Measurements from ENCODE around the gene CPAMD8.
A peak's percentile ranks its signal among the peaks of the same experiment; 100 is the strongest.
"Not testable (repeated sequence)": the region's sequence is repeated elsewhere in the genome, so short reads cannot be mapped to it uniquely, and the experiment has no call there.

CPAMD8 gene

DNA sequence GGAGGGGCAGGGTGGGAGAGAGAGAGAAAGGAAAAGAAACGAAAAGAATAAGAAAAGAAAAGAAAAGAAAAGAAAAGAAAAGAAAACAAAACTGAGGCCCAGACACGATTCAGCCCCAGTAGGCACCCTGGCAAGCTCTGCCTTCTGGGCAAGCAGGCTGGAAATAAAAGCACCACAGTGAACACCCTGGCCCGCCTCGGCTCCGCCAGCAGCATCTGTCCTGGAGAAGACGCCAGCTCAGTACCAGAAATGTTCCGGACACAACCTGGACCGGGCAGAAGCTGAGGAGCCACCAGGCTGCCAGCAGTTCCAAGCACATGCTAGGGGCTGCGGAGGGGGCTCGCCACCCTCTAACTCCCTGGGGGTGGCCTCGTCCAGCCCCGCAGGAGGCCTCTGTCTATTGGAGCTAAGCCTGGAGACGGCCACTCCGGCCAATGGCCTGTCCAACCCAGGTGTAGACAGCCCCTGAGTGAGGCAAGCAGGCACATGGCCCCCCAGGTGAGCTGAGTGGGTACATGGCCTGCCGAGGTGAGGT lies 11.4 kb upstream of the CPAMD8 start:
- no peak for DNase-seq

DNA sequence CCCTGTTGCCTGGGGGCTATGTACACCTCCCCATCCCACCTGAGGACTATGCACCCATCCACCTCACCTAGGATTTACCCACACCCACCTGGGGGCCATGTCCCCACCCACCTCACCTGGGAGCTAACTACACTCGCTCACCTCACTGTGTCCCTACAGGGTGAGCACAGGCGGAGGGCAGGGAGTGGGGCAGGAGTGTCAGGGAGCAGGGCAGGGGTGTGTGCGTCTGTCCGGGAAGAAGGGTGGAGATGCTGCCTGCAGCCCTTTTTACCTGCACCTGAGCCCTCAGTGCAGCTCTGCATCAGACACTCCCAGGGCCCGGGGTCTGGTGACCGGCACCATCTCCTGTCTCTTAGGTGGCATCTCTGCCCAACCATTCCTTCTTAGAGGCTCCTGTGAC lies 10.6 kb upstream of the CPAMD8 start:
- DNase-seq = no peak

DNA sequence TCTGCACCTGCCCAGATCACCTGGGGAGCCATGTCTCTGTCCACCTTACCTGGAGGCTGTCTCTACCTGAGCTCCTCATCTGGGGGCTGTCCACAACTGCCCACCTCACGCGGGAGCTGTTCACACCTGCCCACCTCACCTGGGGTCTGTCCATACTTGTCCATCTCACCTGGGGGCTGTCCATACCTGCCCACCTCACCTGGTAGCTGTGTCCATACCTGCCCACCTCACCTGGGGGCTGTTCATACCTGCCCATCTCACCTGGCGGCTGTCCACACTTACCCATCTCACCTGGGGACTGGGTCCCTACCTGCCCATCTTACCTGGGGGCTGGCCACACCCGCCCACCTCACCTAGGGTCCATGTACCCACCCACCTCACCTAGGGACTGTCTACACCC lies 10.0 kb upstream of the CPAMD8 start:
- DNase-seq = no peak

DNA sequence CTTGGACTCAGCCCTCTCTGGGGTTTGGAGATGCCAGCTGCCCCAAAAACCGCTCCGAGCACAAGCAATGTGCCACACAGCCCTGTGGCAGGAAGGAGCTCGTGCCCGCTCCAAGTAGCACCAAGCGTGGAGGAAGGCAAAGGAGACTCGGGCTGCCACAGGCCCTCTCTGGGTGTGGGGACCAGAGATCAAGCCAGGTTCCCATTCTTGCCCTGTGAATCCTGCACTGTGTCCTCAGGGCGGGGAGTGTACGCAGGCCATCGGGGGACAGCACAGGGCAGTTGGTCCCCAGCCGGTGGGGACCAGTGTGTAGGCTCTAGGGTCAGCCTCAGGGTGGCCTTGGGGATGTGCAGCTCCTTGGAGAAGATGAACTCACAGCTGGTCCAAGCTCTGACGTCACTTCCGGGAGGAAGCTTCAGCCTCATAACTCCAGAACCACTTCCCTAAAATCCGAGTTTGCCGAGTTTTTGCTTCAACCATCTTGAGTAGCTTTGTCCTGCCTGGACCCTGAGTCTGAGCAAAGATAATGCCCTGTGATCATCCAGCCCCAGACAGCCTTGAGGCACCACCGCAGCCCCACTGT lies 9.3 kb upstream of the CPAMD8 start:
- DNase-seq = peak in 1 of 2 donors; percentile 70

DNA sequence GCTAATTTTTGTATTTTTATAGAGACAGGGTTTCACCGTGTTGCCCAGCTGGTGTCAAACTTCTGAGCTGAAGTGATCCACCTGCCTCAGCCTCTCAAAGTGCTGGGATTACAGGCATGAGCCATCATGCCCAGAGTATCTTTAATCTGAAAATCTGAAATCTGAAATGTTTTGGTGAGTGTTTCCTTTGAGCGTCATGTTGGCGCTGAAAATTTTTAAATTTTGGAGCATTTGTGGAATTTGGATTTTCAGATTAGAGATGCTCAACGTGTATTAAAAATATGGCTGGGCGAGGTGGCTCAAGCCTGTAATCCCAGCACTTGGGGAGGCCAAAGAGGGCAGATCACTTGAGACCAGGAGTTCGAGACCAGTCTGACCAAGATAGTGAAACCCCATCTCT lies 5.1 kb upstream of the CPAMD8 start:
- no peak for DNase-seq

DNA sequence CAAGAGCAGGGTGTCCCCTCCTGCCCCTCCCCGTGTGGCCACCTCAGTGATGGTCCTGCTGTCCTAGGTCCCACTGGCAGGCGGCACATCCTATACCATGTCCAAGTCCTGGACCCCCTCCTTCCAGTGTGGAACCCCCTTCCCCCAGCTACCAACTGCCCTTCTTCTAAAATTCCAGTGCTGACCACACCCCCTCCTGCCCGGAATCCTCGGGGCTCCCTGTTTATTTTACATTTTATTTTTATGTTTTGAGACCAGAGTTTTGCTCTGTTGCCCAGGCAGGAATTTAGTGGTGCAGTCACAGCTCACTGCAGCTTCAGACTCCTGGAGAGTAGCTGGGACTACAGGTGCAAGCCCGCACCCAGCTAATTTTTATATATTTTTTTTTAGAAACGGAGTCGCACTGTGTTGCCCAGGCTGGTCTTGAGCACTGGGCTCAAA lies 945 bp upstream of the CPAMD8 start:
- no peak for DNase-seq

DNA sequence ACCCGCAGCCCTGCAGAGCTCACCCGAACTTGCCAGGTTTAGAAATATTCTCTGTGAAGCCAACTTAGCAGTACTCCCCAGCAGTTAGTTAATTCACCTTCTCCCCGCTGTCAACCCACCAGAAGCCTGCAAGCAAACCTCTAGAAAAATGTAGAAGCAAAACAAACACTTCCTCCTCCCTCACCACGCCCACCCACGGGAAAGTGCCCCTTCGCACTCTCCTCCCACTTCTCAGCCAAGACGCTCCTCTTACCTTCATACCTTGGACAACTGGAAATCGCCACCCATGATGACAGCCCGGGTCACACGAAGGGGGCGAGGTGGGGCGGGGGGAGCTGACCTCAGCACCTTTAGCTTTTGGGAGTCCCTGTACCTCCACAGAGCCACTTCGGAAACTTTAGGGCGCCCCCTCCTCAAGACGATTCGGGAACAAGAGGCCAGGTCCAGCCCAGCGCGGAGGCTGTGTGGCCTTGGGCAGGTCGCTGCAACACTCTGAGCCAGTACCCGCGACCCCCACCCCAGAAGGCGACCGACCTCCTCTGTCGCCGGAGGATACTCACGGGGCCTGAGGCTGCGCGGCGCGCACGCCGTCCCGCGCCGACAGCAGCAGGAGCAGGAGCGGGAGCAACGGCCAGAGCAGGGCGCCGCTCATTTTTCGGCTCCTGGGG lies 485 bp downstream of the CPAMD8 start:
- peak in 1 of 2 donors; percentile 20 for DNase-seq

DNA sequence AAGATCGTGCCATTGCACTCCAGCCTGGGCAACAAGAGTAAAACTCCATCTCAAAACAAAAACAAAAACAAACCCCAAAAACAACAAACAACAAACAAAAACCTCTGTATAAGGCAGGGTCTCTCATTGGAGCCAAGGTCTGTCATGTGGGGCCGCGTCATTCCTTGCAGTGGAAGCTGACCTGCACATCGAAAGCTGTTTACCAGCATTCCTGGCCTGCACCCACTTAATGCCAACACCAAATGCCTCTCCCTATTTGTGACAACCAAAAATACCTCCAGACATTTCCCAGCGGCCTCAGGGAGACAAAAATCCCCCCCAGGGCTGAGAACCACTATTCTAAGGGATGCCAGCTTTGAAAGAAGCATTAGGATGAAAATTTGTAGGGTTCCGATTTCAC lies 1.2 kb downstream of the CPAMD8 start:
- no peak for DNase-seq

DNA sequence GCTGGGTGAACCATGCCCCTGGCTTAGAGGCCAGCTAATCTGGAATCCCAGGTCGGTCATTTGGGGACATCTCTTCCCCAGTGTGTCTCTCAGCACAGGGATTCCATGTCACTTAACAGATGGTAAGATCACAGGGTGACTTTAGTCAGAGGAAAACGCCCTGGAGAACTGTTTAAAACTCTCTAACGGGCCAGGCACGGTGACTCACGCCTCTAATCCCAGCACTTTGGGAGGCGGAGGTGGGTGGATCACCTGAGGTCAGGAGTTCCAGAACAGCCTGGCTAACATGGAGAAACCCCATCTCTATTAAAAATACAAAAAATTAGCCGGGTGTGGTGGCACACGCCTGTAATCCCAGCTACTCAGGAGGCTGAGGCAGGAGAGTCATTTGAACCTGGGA lies 1.7 kb downstream of the CPAMD8 start:
- not testable (repeated sequence) for DNase-seq

DNA sequence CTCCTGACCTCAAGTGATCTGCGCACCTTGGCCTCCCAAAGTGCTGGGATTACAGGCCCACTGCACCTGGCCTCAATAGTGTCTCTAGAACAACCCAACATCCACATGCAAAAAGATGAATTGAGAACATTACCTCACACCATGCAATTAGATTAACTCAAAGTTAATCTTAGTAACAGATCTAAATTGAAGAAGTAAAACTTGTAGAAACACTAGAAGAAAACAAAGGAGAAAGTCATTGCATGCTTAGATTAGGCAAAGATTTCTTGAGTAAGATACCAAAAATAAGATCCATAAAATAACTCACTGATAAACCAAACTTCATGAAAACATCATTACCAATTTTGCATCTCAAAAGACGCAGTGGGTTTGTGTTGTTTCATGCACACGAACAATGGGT lies 2.8 kb downstream of the CPAMD8 start:
- DNase-seq = no peak

DNA sequence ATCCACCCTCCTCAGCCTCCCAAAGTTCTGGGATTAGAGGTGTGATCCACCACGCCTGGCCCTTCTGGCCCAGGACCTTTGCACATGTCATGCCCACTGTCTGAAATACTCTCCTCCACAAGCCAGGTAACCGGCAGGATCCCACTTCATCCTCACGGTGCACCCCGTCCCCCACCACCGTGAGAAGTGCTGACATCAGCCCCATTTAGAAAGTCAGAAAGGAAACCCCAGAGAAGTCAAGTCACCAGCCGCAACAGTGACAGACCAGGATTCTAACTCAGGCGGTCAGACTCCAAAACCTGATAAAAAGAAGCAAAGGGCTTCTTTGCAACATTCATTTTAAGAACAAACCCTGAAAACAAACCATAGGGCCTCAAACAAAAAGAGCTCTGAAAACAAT lies 3.9 kb downstream of the CPAMD8 start:
- no peak for DNase-seq

DNA sequence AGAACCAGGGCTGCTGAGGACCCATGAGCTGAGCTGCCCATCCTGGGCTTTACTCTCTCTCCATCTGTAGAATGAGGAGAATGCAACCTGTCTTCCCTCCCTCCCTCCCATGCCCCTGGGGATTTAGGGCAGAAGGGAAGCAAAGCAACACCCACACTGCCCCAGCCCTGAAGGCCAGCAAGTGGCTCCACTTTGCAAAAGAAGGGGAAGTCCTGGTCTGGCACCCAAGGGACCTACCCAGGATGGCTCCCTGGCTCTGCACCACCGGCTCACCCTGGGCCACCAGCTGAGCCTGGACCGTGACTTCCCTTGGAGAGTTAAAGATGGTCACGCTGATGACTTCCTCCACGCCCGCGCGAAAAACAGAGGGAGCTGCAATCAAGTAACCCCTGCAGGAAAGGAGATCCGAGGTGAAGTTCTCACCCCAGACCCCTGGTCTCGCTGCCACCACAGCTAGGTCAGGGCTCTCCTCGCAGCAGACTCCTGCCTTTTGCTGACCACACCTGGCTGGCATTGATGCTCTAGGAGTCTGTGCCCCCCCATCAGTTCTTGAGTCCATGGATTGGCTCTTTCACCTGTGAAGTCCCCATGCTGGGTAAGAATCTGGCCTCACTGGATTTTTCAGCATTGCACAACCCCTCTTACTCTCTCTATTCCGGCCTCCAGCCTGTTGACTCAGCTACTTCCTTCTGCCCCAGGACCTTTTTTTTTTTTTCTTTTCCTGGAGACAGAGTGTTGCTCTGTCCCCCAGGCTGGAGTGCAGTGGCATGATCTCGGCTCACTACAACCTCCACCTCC lies 4.6 kb downstream of the CPAMD8 start:
- DNase-seq = peak in 1 of 2 donors; percentile 50

DNA sequence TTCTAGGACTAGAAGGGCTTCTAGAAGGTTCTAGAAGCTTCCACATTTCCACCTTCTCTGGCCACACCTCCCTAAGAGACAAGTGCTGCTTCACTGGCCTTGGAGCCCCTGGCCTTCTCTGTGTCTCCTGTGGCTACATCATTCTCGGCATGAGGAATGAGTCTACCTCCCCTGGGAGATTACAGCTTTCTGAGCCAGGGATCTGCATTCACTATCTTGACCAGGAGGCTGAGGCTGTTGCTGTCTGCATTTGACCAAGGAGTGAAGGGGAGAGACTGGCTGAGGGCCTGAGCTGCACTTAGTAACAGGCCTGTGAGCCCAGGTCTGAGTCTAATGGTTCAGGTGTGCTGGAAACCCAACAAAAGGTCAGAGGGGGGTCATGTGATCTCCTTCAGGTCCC lies 5.3 kb downstream of the CPAMD8 start:
- no peak for DNase-seq

DNA sequence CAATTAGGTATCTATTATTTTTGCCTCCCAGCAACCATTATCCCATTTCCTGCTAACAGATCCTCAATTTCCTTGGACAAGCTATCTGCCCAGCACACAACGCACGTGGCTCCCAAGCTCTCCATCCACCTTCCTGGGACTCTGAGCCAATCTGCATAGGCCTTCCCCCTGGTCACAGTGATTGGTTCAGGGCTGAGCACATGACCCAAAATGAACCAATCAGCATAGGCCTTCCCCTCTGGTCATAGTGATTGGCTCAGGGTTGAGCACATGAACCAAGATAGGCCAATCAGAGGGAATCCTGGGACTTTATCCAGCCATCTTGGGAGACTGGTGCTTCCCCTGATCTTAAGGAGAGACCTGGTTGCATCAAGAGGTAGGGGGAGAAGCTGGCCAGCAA lies 5.8 kb downstream of the CPAMD8 start:
- DNase-seq = no peak

DNA sequence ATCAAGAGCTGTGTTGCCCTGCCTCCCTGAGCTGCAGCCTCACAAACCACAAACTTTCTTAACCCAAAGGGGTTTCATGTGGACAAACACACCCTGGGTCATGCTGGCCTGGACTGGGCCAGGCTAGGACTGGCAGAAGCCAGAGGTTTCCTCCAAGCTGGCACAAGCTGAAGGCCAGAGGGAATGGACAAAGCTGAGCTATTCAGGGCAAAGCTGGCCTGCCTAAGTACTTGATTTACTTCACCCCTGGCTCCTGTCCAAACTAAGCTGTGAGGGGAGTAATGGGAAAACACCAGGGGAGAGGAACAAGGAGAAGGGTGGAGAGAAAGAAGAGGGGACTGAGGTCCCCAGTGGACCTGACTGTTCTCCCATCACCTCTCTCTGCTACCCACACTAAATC lies 6.2 kb downstream of the CPAMD8 start:
- no peak for DNase-seq

DNA sequence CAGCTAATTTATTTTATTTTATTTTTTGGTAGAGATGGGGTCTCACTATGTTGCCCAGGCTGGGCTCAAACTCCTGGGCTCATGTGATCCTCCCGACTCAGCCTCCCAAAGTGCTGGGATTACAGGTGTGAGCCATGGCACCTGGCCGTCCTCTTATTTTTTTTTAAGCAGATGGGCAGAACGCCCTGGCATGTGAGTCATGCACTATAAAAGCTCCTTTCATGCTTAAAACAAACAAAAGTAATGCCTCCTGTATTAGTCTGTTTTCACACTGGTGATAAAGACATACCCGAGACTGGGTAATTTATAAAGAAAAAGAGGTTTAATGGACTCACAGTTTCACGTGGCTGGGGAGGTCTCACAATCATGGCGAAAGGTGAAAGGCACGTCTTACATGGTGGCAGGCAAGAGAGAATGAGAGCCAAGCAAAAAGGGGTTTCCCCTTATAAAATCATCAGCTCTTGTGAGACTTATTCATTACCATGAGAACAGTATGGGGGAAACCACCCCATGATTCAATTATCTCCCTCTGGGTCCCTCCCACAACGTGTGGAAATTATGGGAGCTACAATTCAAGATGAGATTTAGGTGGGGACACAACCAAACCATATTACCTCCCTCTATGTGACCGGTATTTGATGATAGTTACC lies 12.3 kb downstream of the CPAMD8 start:
- DNase-seq = not testable (repeated sequence)

DNA sequence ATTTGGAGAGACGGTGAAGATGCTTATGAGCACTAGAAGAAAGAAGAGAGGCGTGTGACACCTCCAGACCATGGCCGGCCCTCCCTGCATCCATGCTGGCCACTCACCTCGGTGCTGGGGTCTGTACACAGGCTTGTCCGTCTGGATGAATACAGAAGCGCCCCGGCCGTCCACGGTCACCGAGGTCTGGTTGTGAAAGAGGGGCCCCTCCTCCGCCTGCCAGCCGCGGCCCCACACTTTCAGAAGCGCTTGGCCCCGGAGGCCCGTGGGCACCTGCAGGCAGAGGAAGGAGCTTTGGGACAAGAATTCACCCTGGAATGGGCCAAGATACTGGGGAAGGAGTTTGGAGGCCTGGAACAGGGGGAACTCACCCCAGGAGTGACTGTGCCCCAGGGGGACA lies 15.1 kb downstream of the CPAMD8 start:
- no peak for DNase-seq

DNA sequence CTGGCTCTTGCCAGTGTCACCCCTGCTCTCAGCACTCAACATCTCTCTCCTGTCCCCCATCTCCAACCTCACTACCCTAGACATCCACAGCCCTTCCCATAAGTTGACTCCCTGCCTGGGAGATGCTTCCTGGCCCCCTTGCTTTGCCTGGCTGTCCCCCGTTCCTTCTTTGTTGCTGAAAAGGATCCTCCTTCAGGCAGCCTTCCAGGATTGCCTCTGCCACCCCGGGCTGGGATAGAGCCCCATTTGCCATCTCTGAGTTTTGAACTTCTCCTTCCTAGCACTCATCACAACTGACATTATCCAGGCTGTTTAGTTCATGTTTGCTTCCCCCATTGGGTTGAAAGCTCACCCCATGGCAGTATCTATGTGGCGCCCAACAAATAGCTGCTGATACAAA lies 20.0 kb downstream of the CPAMD8 start:
- no peak for DNase-seq

DNA sequence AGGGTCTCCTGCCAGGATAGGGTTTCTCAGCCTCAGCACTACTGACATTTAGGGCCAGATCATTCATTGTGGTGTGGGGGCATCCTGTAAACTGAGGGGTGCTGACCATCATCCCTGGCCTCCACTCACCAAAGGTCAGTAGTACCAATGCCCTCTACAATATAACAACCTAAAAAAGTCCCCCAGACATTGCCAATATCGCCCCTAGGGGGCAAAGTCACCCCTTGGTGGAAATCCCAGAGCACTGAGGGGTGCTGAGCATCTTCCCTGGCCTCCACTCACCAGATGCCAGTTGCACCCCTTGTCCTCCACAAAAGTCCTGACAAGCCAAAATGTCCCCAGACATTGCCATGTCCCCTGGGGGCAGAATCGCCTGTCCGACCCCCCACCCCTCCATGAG lies 21.6 kb downstream of the CPAMD8 start:
- DNase-seq = no peak

DNA sequence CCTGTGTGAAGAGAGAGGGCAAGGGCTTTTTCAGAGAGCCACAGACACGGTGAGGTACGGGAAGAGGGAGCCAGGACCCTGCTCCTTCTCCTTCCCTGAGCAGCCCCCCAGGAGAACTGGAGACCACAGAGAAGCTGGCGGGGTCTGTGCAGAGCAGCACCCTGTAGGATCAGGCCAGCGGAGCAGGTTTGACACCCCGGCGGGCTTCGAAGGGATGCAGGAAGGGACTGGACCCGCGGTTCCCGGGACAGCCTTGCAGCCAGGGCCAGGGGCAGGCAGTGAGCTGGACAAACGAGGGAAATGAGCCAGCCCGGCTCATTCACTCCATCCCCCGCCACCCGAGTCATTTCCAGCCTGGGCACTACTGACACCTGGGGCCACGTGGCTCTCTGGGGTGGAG lies 22.2 kb downstream of the CPAMD8 start:
- DNase-seq = no peak

DNA sequence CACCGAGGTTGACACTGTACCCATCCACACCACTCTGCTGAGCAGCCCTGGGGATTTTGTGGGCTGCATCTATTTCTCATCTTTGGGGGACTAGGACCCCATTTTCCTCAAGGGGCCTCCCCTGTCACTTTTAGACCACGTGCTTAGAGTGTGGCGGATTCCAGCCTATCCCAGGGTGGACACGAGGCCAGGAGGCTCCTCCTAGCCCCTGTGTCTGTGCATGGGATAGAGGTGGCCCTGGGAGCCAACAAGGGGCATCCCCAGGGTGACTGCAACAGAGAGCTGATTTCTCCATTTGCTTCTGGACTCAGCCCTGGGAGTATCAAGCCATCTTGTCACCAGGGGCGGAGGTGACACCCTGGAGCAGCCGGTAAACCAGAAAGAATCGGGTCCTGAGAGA lies 24.2 kb downstream of the CPAMD8 start:
- no peak for DNase-seq

DNA sequence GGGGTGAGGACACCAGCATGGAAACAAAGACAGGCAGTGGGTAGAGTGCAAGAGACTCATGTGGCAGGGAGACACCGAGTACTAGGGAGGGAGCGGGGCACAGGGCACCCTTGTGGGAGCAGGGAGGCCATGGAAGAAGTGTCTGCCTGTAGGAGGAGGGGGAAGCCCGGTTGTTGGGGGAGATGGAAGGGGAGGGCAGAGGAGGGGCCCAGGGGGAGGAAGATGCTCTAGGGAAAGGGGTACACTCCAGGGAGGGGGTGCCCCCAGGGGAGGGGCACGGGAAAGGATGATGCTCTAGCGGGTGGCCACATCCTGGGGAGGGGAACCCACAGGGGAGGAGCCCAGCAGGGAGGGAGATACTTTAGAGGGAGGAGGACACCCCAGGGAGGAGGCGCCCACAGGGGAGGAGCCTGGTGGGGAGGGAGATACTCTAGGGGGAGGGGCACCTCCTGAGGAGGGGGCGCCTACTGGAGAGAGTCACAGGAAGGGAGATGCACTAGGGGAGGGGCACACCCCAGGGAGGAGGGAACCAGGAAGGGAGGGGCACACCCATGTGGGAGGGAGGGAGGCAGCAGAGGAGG lies 24.9 kb downstream of the CPAMD8 start:
- peak; percentile 84 to 93 for DNase-seq

DNA sequence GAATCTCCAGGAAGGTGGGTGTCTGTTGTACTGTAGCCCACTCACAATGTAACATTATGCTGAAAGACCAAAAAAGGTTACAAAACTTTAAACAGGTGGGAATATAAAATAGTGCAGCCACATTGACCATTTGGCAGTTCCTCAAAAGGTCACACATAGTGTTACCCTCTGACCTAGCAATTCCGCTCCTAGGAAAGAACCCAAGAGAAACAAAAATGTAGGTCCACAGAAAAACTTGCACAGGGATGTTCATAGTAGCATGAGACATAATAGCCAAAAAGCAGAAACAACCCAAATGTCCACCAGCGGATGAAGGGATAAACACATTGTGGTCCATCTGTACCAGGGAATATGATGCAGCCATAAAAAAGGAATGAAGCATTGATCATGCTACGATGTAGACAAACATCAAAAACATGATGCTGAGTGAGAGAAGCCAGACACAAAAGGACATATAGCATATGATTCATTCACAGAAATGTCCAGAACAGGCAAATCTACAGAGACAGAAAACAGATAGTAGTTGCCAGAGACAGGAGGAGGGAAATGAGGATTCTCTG lies 27.9 kb downstream of the CPAMD8 start:
- no peak for DNase-seq

Measured in CD4-positive, alpha-beta T cell treated with Interleukin-1 beta for 1 hour (primary cell).